HCT116 (cell line): Measurements from ENCODE around the gene FSTL4. TPM values are rescaled to one million over a fixed set of nuclear protein-coding genes. Genes with fewer than 3 reads are reported as not detected.

ENCODE experiments used
- ATAC-seq: fragments of 200-7000 bp; cut with Tn5 transposase; 2 replicates; pipeline ENCODE4 v1.9.1; 2020; ENCODE audit warnings: mild to moderate bottlenecking, moderate library complexity
- BruUV-seq: library from RNA; stranded (reverse); fragments of 400-500 nt; replicated peaks from 2 replicates; lab custom pipeline; 2021; lab: Mats Ljungman, UMichigan
- CTCF ChIA-PET: fragments of 300-600 bp; sonication (Branson Sonifier 250); formaldehyde crosslinking; loops from one replicate; lab custom pipeline; 2021; ENCODE audit warnings: antibody characterized with exemption; lab: Charles Lee
- POLR2A ChIA-PET: fragments of 300-600, 350-600 bp; sonication (Branson Sonifier 250); formaldehyde crosslinking; loops from one replicate; lab custom pipeline; 2021; ENCODE audit warnings: antibody characterized with exemption; lab: Charles Lee
- RAD21 ChIA-PET, 2 experiments: fragments of 300-600 bp; sonication (Branson Sonifier 250); formaldehyde crosslinking; loops; one replicate each; lab custom pipeline; 2023; ENCODE audit warnings: low total read pairs in 2 of 2; ENCODE audit not compliant: uncharacterized antibody in 2 of 2, unreplicated experiment in 2 of 2, low non-redundant PET in 1 of 2; lab: Charles Lee
- DNase-seq: peaks from one replicate; pipeline ENCODE4 v3.0.0-alpha.2; 2010; ENCODE audit warnings: low read depth, low spot score
- H2AFZ ChIP-seq: fragments of 200-600 bp; shearing (Covaris generic), sonication (generic); 2 replicates; pipeline ENCODE4 v1.6.1; 2017; ENCODE audit warnings: low read depth, mixed run types, mixed read lengths, antibody characterized with exemption, low read length; ENCODE audit not compliant: poor library complexity, severe bottlenecking
- H3K27ac ChIP-seq: 2 replicates; pipeline ENCODE4 v1.5.1; 2012; ENCODE audit warnings: low read depth, low read length
- H3K27me3 ChIP-seq: fragments of 200-600 bp; sonication (generic); 2 replicates; pipeline ENCODE4 v1.6.1; 2016; ENCODE audit warnings: mixed run types, low read length, mixed read lengths; ENCODE audit not compliant: insufficient read depth
- H3K36me3 ChIP-seq, 2 experiments: fragments of 200-500 bp in 1 of 2; fragments of 200-600 bp in 1 of 2; sonication (Bioruptor generic) in 1 of 2; sonication (generic) in 1 of 2; 2 replicates each; pipeline versions ENCODE4 v1.5.1 to v1.6.1; 2014 to 2016; ENCODE audit warnings: low read length in 2 of 2, inconsistent platforms in 1 of 2, mixed read lengths in 1 of 2, mixed run types in 1 of 2; ENCODE audit not compliant: insufficient read depth in 2 of 2, control insufficient read depth in 1 of 2
- H3K4me1 ChIP-seq, 2 experiments: fragments of 200-600 bp in 1 of 2; sonication (generic) in 1 of 2; 2 replicates each; pipeline versions ENCODE4 v1.5.1 to v1.6.1; 2012 to 2017; ENCODE audit warnings: low read length in 2 of 2, inconsistent platforms in 1 of 2, mild to moderate bottlenecking in 1 of 2, mixed read lengths in 1 of 2, mixed run types in 1 of 2, moderate library complexity in 1 of 2; ENCODE audit not compliant: insufficient read depth in 2 of 2, control insufficient read depth in 1 of 2
- H3K4me2 ChIP-seq: fragments of 200-600 bp; sonication (generic); 2 replicates; pipeline ENCODE4 v1.6.1; 2017; ENCODE audit warnings: mixed run types, low read length, mixed read lengths
- H3K4me3 ChIP-seq, 2 experiments: fragments of 200-600 bp in 1 of 2; sonication (generic) in 1 of 2; replicated peaks in 1 of 2; 2 replicates each; pipeline ENCODE4 v1.5.1; 2011 to 2016; ENCODE audit warnings: low read length in 2 of 2, control low read depth in 1 of 2, low read depth in 1 of 2, mild to moderate bottlenecking in 1 of 2, mixed read lengths in 1 of 2, mixed run types in 1 of 2
- H3K79me2 ChIP-seq: fragments of 200-600 bp; sonication (generic); 2 replicates; pipeline ENCODE4 v1.6.1; 2017; ENCODE audit warnings: mild to moderate bottlenecking, mixed run types, low read length, moderate library complexity, mixed read lengths; ENCODE audit not compliant: insufficient read depth
- H3K9ac ChIP-seq: fragments of 200-600 bp; sonication (generic); 2 replicates; pipeline ENCODE4 v1.6.1; 2016; ENCODE audit warnings: low read length, mixed read lengths
- H3K9me2 ChIP-seq: fragments of 200-600 bp; sonication (generic), shearing (Covaris generic); 2 replicates; pipeline ENCODE4 v1.6.1; 2017; ENCODE audit warnings: mixed run types, mild to moderate bottlenecking, moderate library complexity; ENCODE audit not compliant: insufficient read depth
- H3K9me3 ChIP-seq, 2 experiments: fragments of 200-500 bp in 1 of 2; fragments of 200-600 bp in 1 of 2; sonication (Bioruptor generic) in 1 of 2; sonication (generic) in 1 of 2; 2 replicates each; pipeline ENCODE4 v1.6.1; 2014 to 2017; ENCODE audit warnings: low read length in 2 of 2, mixed read lengths in 2 of 2, inconsistent platforms in 1 of 2, low read depth in 1 of 2, mild to moderate bottlenecking in 1 of 2, mixed run types in 1 of 2, moderate library complexity in 1 of 2; ENCODE audit not compliant: control insufficient read depth in 1 of 2, insufficient read depth in 1 of 2
- H4K20me1 ChIP-seq: fragments of 200-600 bp; sonication (generic), shearing (Covaris generic); 2 replicates; pipeline ENCODE4 v1.6.1; 2017; ENCODE audit warnings: mixed run types, mild to moderate bottlenecking, moderate library complexity; ENCODE audit not compliant: insufficient read depth
- CBX3 ChIP-seq: IDR thresholded peaks from 2 replicates; pipeline ENCODE4 v1.6.1; 2012; ENCODE audit warnings: low read depth
- CEBPB ChIP-seq: IDR thresholded peaks from 2 replicates; pipeline ENCODE4 v1.6.1; 2012; ENCODE audit warnings: low read depth
- EGR1 ChIP-seq: IDR thresholded peaks from 2 replicates; pipeline ENCODE4 v1.6.1; 2012; ENCODE audit warnings: low read depth
- ELF1 ChIP-seq: IDR thresholded peaks from 2 replicates; pipeline ENCODE4 v1.6.1; 2012; ENCODE audit warnings: low read depth, borderline replicate concordance
- JUND ChIP-seq: IDR thresholded peaks from 2 replicates; pipeline ENCODE4 v1.6.1; 2012
- POLR2A ChIP-seq: IDR thresholded peaks from 2 replicates; pipeline ENCODE4 v1.7.0; 2011; ENCODE audit warnings: borderline replicate concordance; ENCODE audit not compliant: insufficient read depth, insufficient read length; ENCODE audit errors: extremely low read depth
- POLR2AphosphoS5 ChIP-seq: IDR thresholded peaks from 2 replicates; pipeline ENCODE4 v1.6.1; 2011; ENCODE audit warnings: mild to moderate bottlenecking, low read depth, low read length, moderate library complexity
- REST ChIP-seq: IDR thresholded peaks from 2 replicates; pipeline ENCODE4 v1.6.1; 2012; ENCODE audit warnings: low read depth
- SIN3A ChIP-seq: IDR thresholded peaks from 2 replicates; pipeline ENCODE4 v1.6.1; 2012; ENCODE audit warnings: low read depth
- SP1 ChIP-seq: IDR thresholded peaks from 2 replicates; pipeline ENCODE4 v1.6.1; 2012; ENCODE audit warnings: low read depth
- SRF ChIP-seq: IDR thresholded peaks from 2 replicates; pipeline ENCODE4 v1.6.1; 2012; ENCODE audit warnings: low read depth
- TCF7L2 ChIP-seq: IDR thresholded peaks from 2 replicates; pipeline ENCODE4 v1.7.0; 2011; ENCODE audit warnings: borderline replicate concordance, inconsistent platforms; ENCODE audit not compliant: insufficient read depth, insufficient read length; ENCODE audit errors: extremely low read depth
- YY1 ChIP-seq: IDR thresholded peaks from 2 replicates; pipeline ENCODE4 v1.6.1; 2011; ENCODE audit warnings: low read length, low read depth, moderate library complexity, mild to moderate bottlenecking; ENCODE audit not compliant: insufficient replicate concordance; ENCODE audit errors: extremely low read depth
- intact Hi-C: fragments of 100-400 bp; cut with micrococcal nuclease; formaldehyde crosslinking; loops from 2 replicates; pipeline ENCODE4 v1.10.0; 2022
- total RNA-seq: library from RNA; stranded (reverse); gene quantifications from one replicate; pipeline ENCODE4 v1.2.1, GENCODE V29; 2021; ENCODE audit not compliant: unreplicated experiment
- TF ChIP-seq, protein P1 (sequence below): IDR thresholded peaks from 2 replicates; pipeline ENCODE4 v1.6.1; 2011; ENCODE audit warnings: mild to moderate bottlenecking, low read length, moderate library complexity; ENCODE audit not compliant: insufficient replicate concordance; ENCODE audit errors: extremely low read depth

FSTL4 gene
- total RNA-seq, 1 experiment from 2014 or later, result 0.37 TPM

- Histone ChIP-seq H3K79me2 (no peaks in the 10 kb centered on the region), H3K4me2 (no peak overlapping the region), H3K9ac (no peak overlapping the region), H4K20me1 (no peaks in the 10 kb centered on the region), H3K27me3 (0 out of 2 replicates have a peak, but pooled peaks cover 9% of the 10 kb centered on the region), H3K36me3 (no peaks in the 10 kb centered on the region), H2AFZ (no peak overlapping the region), H3K9me3 (no peaks in the 10 kb centered on the region), H3K27ac (no peak overlapping the region), H3K4me1 (no peaks in the 10 kb centered on the region), H3K9me2 (no peaks in the 10 kb centered on the region), H3K4me3 (no peak overlapping the region)
- DNase-seq (no peak), ATAC-seq (no peak)
- RAD21 ChIA-PET, result no interaction called here
- no TSS peak for BruUV-seq
- POLR2A ChIA-PET, result no interaction called here
- intact Hi-C loops, result no loop called here
- TF ChIP-seq ELF1, result no peak
- no peak for TF ChIP-seq POLR2A
- no peak for TF ChIP-seq CEBPB
- no peak for TF ChIP-seq YY1
- TF ChIP-seq REST, result no peak
- no peak for TF ChIP-seq SP1
- no peak for TF ChIP-seq TCF7L2
- no peak for TF ChIP-seq SRF
- no peak for TF ChIP-seq SIN3A
- TF ChIP-seq EGR1, result no peak
- TF ChIP-seq JUND, result no peak
- no peak for TF ChIP-seq CBX3
- no peak for TF ChIP-seq POLR2AphosphoS5
- TF ChIP-seq, protein P1, sequence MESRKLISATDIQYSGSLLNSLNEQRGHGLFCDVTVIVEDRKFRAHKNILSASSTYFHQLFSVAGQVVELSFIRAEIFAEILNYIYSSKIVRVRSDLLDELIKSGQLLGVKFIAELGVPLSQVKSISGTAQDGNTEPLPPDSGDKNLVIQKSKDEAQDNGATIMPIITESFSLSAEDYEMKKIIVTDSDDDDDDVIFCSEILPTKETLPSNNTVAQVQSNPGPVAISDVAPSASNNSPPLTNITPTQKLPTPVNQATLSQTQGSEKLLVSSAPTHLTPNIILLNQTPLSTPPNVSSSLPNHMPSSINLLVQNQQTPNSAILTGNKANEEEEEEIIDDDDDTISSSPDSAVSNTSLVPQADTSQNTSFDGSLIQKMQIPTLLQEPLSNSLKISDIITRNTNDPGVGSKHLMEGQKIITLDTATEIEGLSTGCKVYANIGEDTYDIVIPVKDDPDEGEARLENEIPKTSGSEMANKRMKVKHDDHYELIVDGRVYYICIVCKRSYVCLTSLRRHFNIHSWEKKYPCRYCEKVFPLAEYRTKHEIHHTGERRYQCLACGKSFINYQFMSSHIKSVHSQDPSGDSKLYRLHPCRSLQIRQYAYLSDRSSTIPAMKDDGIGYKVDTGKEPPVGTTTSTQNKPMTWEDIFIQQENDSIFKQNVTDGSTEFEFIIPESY, result no peak
- CTCF ChIA-PET, result no interaction called here
Observed at GRCh38 chr5:133508331-133508730, 104.0 kb downstream of the FSTL4 start.
